H1 (cell line): ENCODE results near the gene SRGAP3. TPM values are rescaled to one million over a fixed set of nuclear protein-coding genes. Genes with fewer than 3 reads are reported as not detected.

Source experiments
- CTCF ChIA-PET: fragments of 300-600 bp; sonication (Branson Sonifier 250); formaldehyde crosslinking; loops from one replicate; lab custom pipeline; 2021; ENCODE audit not compliant: partially characterized antibody; lab: Charles Lee
- POLR2A ChIA-PET: fragments of 300-600 bp; sonication (Branson Sonifier 250); formaldehyde crosslinking; loops from one replicate; lab custom pipeline; 2021; ENCODE audit warnings: inconsistent platforms; ENCODE audit not compliant: partially characterized antibody; lab: Charles Lee
- DNase-seq, 2 experiments: peaks; one replicate each; pipeline versions ENCODE4 v3.0.0 to v3.0.0-alpha.2; 2010 to 2022; ENCODE audit warnings: low spot score in 2 of 2, low read depth in 1 of 2, mixed read lengths in 1 of 2
- FAIRE-seq: peaks from 2 replicates; lab custom pipeline; 2011; peaks lifted over from hg19 to GRCh38; lab: Jason Lieb, UNC
- H2AFZ ChIP-seq: 2 replicates; pipeline ENCODE4 v1.8.1; 2012; ENCODE audit warnings: low read length, inconsistent platforms
- H2AK5ac ChIP-seq: 2 replicates; pipeline ENCODE4 v1.6.1; 2013; ENCODE audit warnings: low read depth, low read length
- H2BK120ac ChIP-seq: replicated peaks from 2 replicates; pipeline ENCODE3; 2013; ENCODE audit warnings: low read depth, low read length, inconsistent platforms
- H2BK12ac ChIP-seq: 2 replicates; pipeline ENCODE4 v1.6.1; 2013; ENCODE audit warnings: low read depth, low read length
- H2BK15ac ChIP-seq: 2 replicates; pipeline ENCODE4 v1.6.1; 2013; ENCODE audit warnings: low read length
- H2BK20ac ChIP-seq: 2 replicates; pipeline ENCODE4 v1.6.1; 2013; ENCODE audit warnings: low read length
- H2BK5ac ChIP-seq: 2 replicates; pipeline ENCODE4 v1.6.1; 2013; ENCODE audit warnings: low read depth, low read length
- H3K14ac ChIP-seq: 2 replicates; pipeline ENCODE4 v1.6.1; 2013; ENCODE audit warnings: inconsistent platforms; ENCODE audit not compliant: insufficient read length
- H3K18ac ChIP-seq: 2 replicates; pipeline ENCODE4 v1.6.1; 2013; ENCODE audit warnings: low read length; ENCODE audit errors: extremely low read depth
- H3K23ac ChIP-seq: 2 replicates; pipeline ENCODE4 v1.6.1; 2013; ENCODE audit warnings: inconsistent platforms; ENCODE audit not compliant: insufficient read length
- H3K23me2 ChIP-seq: 2 replicates; pipeline ENCODE4 v1.6.1; 2013; ENCODE audit warnings: low read depth, low read length
- H3K27ac ChIP-seq: 2 replicates; pipeline ENCODE4 v1.6.1; 2011; ENCODE audit warnings: low read depth, low read length, inconsistent platforms
- H3K27me3 ChIP-seq, 4 experiments: replicated peaks in 1 of 4; 1 replicate in 1 of 4; 2 replicates in 3 of 4; pipeline versions ENCODE4 v1.6.1 to v1.8.1; 2011 to 2013; ENCODE audit warnings: low read length in 3 of 4, mild to moderate bottlenecking in 3 of 4, inconsistent platforms in 2 of 4, mixed read lengths in 2 of 4, moderate library complexity in 1 of 4; ENCODE audit not compliant: control insufficient read depth in 3 of 4, insufficient read depth in 3 of 4; ENCODE audit errors: extremely low read depth in 1 of 4
- H3K36me3 ChIP-seq, 4 experiments: 2 replicates each; pipeline versions ENCODE4 v1.6.1 to v1.8.1; 2011 to 2013; ENCODE audit warnings: mild to moderate bottlenecking in 4 of 4, low read length in 3 of 4, moderate library complexity in 2 of 4, control low read depth in 1 of 4, inconsistent platforms in 1 of 4; ENCODE audit not compliant: insufficient read depth in 4 of 4, control insufficient read depth in 2 of 4
- H3K4ac ChIP-seq: replicated peaks from 2 replicates; pipeline ENCODE3; 2013; ENCODE audit warnings: low read length, low read depth, mixed read lengths, inconsistent platforms; ENCODE audit not compliant: insufficient read length
- H3K4me1 ChIP-seq, 4 experiments: replicated peaks in 1 of 4; 1 replicate in 1 of 4; 2 replicates in 3 of 4; pipeline versions ENCODE4 v1.6.1 to v1.8.1; 2011 to 2013; ENCODE audit warnings: low read length in 3 of 4, inconsistent platforms in 2 of 4, mixed read lengths in 1 of 4; ENCODE audit not compliant: insufficient read depth in 4 of 4, control insufficient read depth in 3 of 4
- H3K4me2 ChIP-seq, 2 experiments: 2 replicates each; pipeline versions ENCODE4 v1.6.1 to v1.8.1; 2011 to 2013; ENCODE audit warnings: low read depth in 2 of 2, low read length in 2 of 2, control low read depth in 1 of 2, inconsistent platforms in 1 of 2, mild to moderate bottlenecking in 1 of 2; ENCODE audit not compliant: insufficient read depth in 1 of 2
- H3K4me3 ChIP-seq, 4 experiments: fragments of 200-600, 300-600 bp in 1 of 4; sonication (generic), shearing (Covaris generic), sonication (Bioruptor Twin) in 1 of 4; 2 replicates each; pipeline versions ENCODE4 v1.5.1 to v1.8.1; 2011 to 2016; ENCODE audit warnings: low read length in 4 of 4, low read depth in 3 of 4, control low read depth in 2 of 4, inconsistent platforms in 2 of 4, mild to moderate bottlenecking in 2 of 4, mixed read lengths in 1 of 4, moderate library complexity in 1 of 4; ENCODE audit not compliant: insufficient read depth in 2 of 4; ENCODE audit errors: extremely low read depth in 1 of 4
- H3K56ac ChIP-seq: replicated peaks from 2 replicates; pipeline ENCODE3; 2013; ENCODE audit warnings: low read depth, mild to moderate bottlenecking, mixed read lengths, low read length, inconsistent platforms; ENCODE audit not compliant: insufficient read length
- H3K79me1 ChIP-seq: 2 replicates; pipeline ENCODE4 v1.6.1; 2013; ENCODE audit warnings: low read depth, low read length, control low read depth
- H3K79me2 ChIP-seq, 2 experiments: 2 replicates each; pipeline versions ENCODE4 v1.6.1 to v1.8.1; 2012 to 2013; ENCODE audit warnings: low read length in 2 of 2, mild to moderate bottlenecking in 2 of 2, inconsistent platforms in 1 of 2; ENCODE audit not compliant: insufficient read depth in 2 of 2, control insufficient read depth in 1 of 2
- H3K9ac ChIP-seq, 4 experiments: replicated peaks in 1 of 4; 1 replicate in 1 of 4; 2 replicates in 3 of 4; pipeline versions ENCODE4 v1.6.1 to v1.8.1; 2011 to 2013; ENCODE audit warnings: low read depth in 3 of 4, low read length in 3 of 4, control low read depth in 2 of 4, mild to moderate bottlenecking in 2 of 4, moderate library complexity in 2 of 4, inconsistent platforms in 1 of 4; ENCODE audit errors: extremely low read depth in 1 of 4
- H3K9me3 ChIP-seq, 2 experiments: 2 replicates each; pipeline versions ENCODE4 v1.6.1 to v1.8.1; 2012 to 2013; ENCODE audit warnings: mild to moderate bottlenecking in 2 of 2, moderate library complexity in 2 of 2, control low read depth in 1 of 2, inconsistent platforms in 1 of 2, low read depth in 1 of 2, low read length in 1 of 2, mixed read lengths in 1 of 2; ENCODE audit not compliant: insufficient read depth in 2 of 2
- H4K20me1 ChIP-seq, 2 experiments: replicated peaks in 1 of 2; 2 replicates each; pipeline versions ENCODE3 to v1.8.1; 2011 to 2013; ENCODE audit warnings: inconsistent platforms in 2 of 2, low read length in 2 of 2, mild to moderate bottlenecking in 1 of 2; ENCODE audit not compliant: insufficient read depth in 2 of 2, control insufficient read depth in 1 of 2
- H4K5ac ChIP-seq: 2 replicates; pipeline ENCODE4 v1.6.1; 2013; ENCODE audit warnings: low read length, low read depth, mixed read lengths, inconsistent platforms; ENCODE audit not compliant: insufficient read length
- H4K8ac ChIP-seq: 2 replicates; pipeline ENCODE4 v1.8.0; 2013; ENCODE audit warnings: mild to moderate bottlenecking, moderate library complexity, low read length, inconsistent platforms; ENCODE audit not compliant: insufficient read depth; ENCODE audit errors: extremely low read depth
- H4K91ac ChIP-seq: replicated peaks from 2 replicates; pipeline ENCODE3; 2013; ENCODE audit warnings: low read length, mixed read lengths, inconsistent platforms; ENCODE audit not compliant: insufficient read length
- WGBS, 2 experiments: shearing (Covaris generic) in 1 of 2; methylation state at CpG; one replicate each; pipeline versions ENCODE4 v1.1.6 to v1.1.7; 2013 to 2015; ENCODE audit warnings: low lambda C conversion rate in 2 of 2, mixed read lengths in 2 of 2, inconsistent platforms in 1 of 2, low coverage in 1 of 2, missing lambda C conversion rate in 1 of 2; ENCODE audit not compliant: insufficient replicate concordance in 2 of 2, insufficient coverage in 1 of 2, insufficient read length in 1 of 2; ENCODE audit errors: extremely low coverage in 1 of 2, missing lambda C conversion rate in 1 of 2; 5-methylcytosine and 5-hydroxymethylcytosine counted together
- polyA plus RNA-seq, 7 experiments: library from polyadenylated mRNA; depleted of rRNA in 3 of 7; stranded (reverse) in 5 of 7; unstranded in 2 of 7; fragments of >200 nt in 5 of 7; fragments of 200-250 nt in 2 of 7; gene quantifications; 1 replicate in 5 of 7; 2 replicates in 1 of 7; 4 replicates in 1 of 7; pipeline versions ENCODE4 v1.2.1 to v1.2.3, GENCODE V29; 2011 to 2013; ENCODE audit warnings: missing spikeins in 2 of 7, mixed read lengths in 2 of 7
- total RNA-seq: library from RNA; stranded (reverse); fragmentation: NEBNext Ultra II Directional; extraction: Animal tissue kit (Norgen Biotek cat#: 25700); gene quantifications from 2 replicates; pipeline ENCODE4 v1.2.1, GENCODE V29; 2021

SRGAP3 gene
- total and polyA plus RNA-seq, 2 of the 8 experiments (the other 6 are each of a cell fraction or from before 2014, with no cell fraction given) = 5.8 to 11.4 TPM

DNA sequence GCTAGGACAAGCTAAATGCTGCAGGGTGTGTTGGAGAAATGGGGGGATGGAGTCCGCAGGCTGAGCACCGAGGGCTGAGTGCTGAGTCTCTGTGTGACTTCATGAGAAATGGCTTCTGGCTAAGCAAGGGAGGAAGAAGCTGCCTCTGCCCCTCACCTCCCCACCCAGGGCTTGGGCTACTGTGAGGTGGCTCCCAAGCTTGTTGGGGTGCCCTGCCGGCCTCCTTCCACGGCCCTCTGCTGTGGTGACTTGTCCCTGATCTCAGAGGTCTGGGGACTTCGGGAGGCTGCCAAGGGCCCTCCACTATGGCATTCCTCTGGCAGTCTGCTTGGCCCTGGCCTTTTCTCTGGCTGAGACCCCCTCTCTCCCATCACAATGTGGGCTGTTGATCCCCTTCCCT lies 256.1 kb downstream of the SRGAP3 start:
- 84% methylated on average over 5 of the region's 5 CpGs; no CpG with 5 or more reads in 1 of the 2 experiments for WGBS, 2 experiments
- no peak overlapping the region for H2BK20ac ChIP-seq
- H3K23ac ChIP-seq = no peak overlapping the region
- H2AFZ ChIP-seq = no peak overlapping the region
- H2BK12ac ChIP-seq = no peak overlapping the region
- FAIRE-seq (no peak), DNase-seq (no peak)
- no peak overlapping the region for H4K5ac ChIP-seq
- H4K8ac ChIP-seq = no peak overlapping the region
- no peak overlapping the region for H2BK15ac ChIP-seq
- no peak overlapping the region for H3K9ac ChIP-seq
- ChIA-PET CTCF (interaction anchor here (0.6 to 13.2 kb wide), 14 partner anchors 10 to 832 kb away, joined by 3 to 200 read pairs (median 4); no protein-coding TSS in a partner anchor), POLR2A (no interaction called here)
- no peak overlapping the region for H3K4me2 ChIP-seq
- H3K4me3 ChIP-seq = no peak overlapping the region
- peaks cover 0 to 8% (median 5%) of the 10 kb centered on the region in 4 experiments; a peak in 5 of 7 replicates for H3K4me1 ChIP-seq
- no peak overlapping the region for H2AK5ac ChIP-seq
- H3K36me3 ChIP-seq = no peaks in the 10 kb centered on the region
- no peaks in the 10 kb centered on the region for H3K27me3 ChIP-seq
- H2BK5ac ChIP-seq = no peak overlapping the region
- H3K79me1 ChIP-seq = no peaks in the 10 kb centered on the region; the same call in 1 of the 2 replicates
- H4K91ac ChIP-seq = no peak overlapping the region
- H3K9me3 ChIP-seq = no peaks in the 10 kb centered on the region; a peak in 1 of 4 replicates
- H3K14ac ChIP-seq = no peak overlapping the region
- no peaks in the 10 kb centered on the region for H3K23me2 ChIP-seq
- H2BK120ac ChIP-seq = no peak overlapping the region
- H3K56ac ChIP-seq = no peak overlapping the region
- no peaks in the 10 kb centered on the region for H4K20me1 ChIP-seq
- H3K27ac ChIP-seq = no peak overlapping the region
- H3K79me2 ChIP-seq = no peaks in the 10 kb centered on the region
- H3K4ac ChIP-seq = no peak overlapping the region
- H3K18ac ChIP-seq = no peak overlapping the region
